ENCODE measurements around the gene MBD2. TPM values are rescaled to one million over a fixed set of nuclear protein-coding genes. Genes with fewer than 3 reads are reported as not detected.

Gene MBD2
- total RNA-seq, 6 experiments from 2014 or later = 13.7 to 47.7 (median 29.4) TPM

GRCh38 chr18:54250846-54251261, 26.4 kb upstream of the MBD2 start:
- Histone ChIP-seq H3K4me1 (peaks cover 0 to 8% (median 4%) of the 10 kb centered on the region in 4 donors), H3K4me3 (no peak overlapping the region), H3K9me3 (no peaks in the 10 kb centered on the region), H3K27me3 (no peaks in the 10 kb centered on the region), H3K27ac (peak overlapping the region in 2 of 3 donors; percentile 0 to 18), H3K36me3 (no peaks in the 10 kb centered on the region)
- ATAC-seq (peak in 2 of 4 donors; percentile 19 to 20), DNase-seq (no peak)
- TF ChIP-seq CTCF (IDR thresholded peaks at IDR 0.05) (no peak), POLR2A (IDR thresholded peaks at IDR 0.05) (no peak)
- 50% methylated on average over 2 of the region's 2 CpGs for WGBS (ENCODE audit: insufficient coverage, low coverage, low lambda C conversion rate, missing lambda C conversion rate)
- intact Hi-C loops (cut with DNase I) = no loop called here

- Histone ChIP-seq H3K9me3 (no peaks in the 10 kb centered on the region), H3K27me3 (no peaks in the 10 kb centered on the region), H3K36me3 (no peaks in the 10 kb centered on the region), H3K4me3 (no peak overlapping the region), H3K4me1 (no peaks in the 10 kb centered on the region), H3K27ac (no peak overlapping the region)
- intact Hi-C loops (cut with DNase I) = no loop called here
- no peak for DNase-seq
- ATAC-seq = no peak
- WGBS (ENCODE audit: insufficient coverage, low coverage, low lambda C conversion rate, missing lambda C conversion rate) = 68% methylated on average over 9 of the region's 9 CpGs
- no peak for TF ChIP-seq POLR2A (IDR thresholded peaks at IDR 0.05)
- no peak for TF ChIP-seq CTCF (IDR thresholded peaks at IDR 0.05)
These were observed 23.2 kb upstream of the MBD2 start for GRCh38 chr18:54247511-54248175.

- DNase-seq (no peak), ATAC-seq (peak in 1 of 4 donors; percentile 13)
- no peak overlapping the region for H3K27ac ChIP-seq
- no peaks in the 10 kb centered on the region for H3K27me3 ChIP-seq
- intact Hi-C loops (cut with DNase I) = no loop called here
- TF ChIP-seq CTCF (IDR thresholded peaks at IDR 0.05) = no peak
- no peak for TF ChIP-seq POLR2A (IDR thresholded peaks at IDR 0.05)
- WGBS (ENCODE audit: insufficient coverage, low coverage, low lambda C conversion rate, missing lambda C conversion rate) = 90% methylated on average over 2 of the region's 19 CpGs
- peaks cover 0 to 24% (median 1%) of the 10 kb centered on the region in 4 donors for H3K4me1 ChIP-seq
- no peaks in the 10 kb centered on the region for H3K9me3 ChIP-seq
- H3K36me3 ChIP-seq = no peaks in the 10 kb centered on the region
- H3K4me3 ChIP-seq = no peak overlapping the region
These were observed 17.9 kb upstream of the MBD2 start for GRCh38 chr18:54242327-54242726.

GRCh38 chr18:54241483-54241882, 17.0 kb upstream of the MBD2 start:
- Histone ChIP-seq H3K4me3 (no peak overlapping the region), H3K27me3 (no peaks in the 10 kb centered on the region), H3K27ac (no peak overlapping the region), H3K9me3 (no peaks in the 10 kb centered on the region), H3K4me1 (peaks cover 0 to 24% (median 1%) of the 10 kb centered on the region in 4 donors), H3K36me3 (no peaks in the 10 kb centered on the region)
- WGBS (ENCODE audit: insufficient coverage, low coverage, low lambda C conversion rate, missing lambda C conversion rate) = 50% methylated on average over 2 of the region's 4 CpGs
- no peak for TF ChIP-seq POLR2A (IDR thresholded peaks at IDR 0.05)
- no peak for TF ChIP-seq CTCF (IDR thresholded peaks at IDR 0.05)
- no peak for DNase-seq
- intact Hi-C loops (cut with DNase I) = no loop called here
- peak in 1 of 4 donors; percentile 20 for ATAC-seq

All from right lobe of liver (tissue), 6 donors.